Uterus (tissue), 4 donors: ENCODE data around the gene SLC25A25. TPM values are rescaled to one million over a fixed set of nuclear protein-coding genes. Genes with fewer than 3 reads are reported as not detected.

Experiments
- DNase-seq, 2 donors: peaks; one replicate each; pipeline ENCODE4 v3.0.0-alpha.2; 2019 to 2020
- H3K27ac ChIP-seq, 2 donors: fragments of 200-600 bp; sonication (generic); 1 replicate in 1 of 2; 2 replicates in 1 of 2; pipeline ENCODE4 v1.5.1; 2016 to 2018
- H3K27me3 ChIP-seq, 2 donors: fragments of 200-600 bp; sonication (generic); one replicate each; pipeline ENCODE4 v1.5.1; 2018 to 2019; ENCODE audit warnings: control low read depth in 1 of 2
- H3K36me3 ChIP-seq, 2 donors: fragments of 200-600 bp; sonication (generic); one replicate each; pipeline ENCODE4 v1.5.1; 2019; ENCODE audit warnings: control low read depth in 1 of 2
- H3K4me1 ChIP-seq, 2 donors: fragments of 200-600 bp; sonication (generic); one replicate each; pipeline ENCODE4 v1.5.1; 2018 to 2019; ENCODE audit warnings: control low read depth in 1 of 2
- H3K4me3 ChIP-seq, 2 donors: fragments of 200-600 bp; sonication (generic); 1 replicate in 1 of 2; 2 replicates in 1 of 2; pipeline ENCODE4 v1.5.1; 2018 to 2019; ENCODE audit warnings: mild to moderate bottlenecking in 1 of 2
- H3K9me3 ChIP-seq, 2 donors: fragments of 200-600 bp; sonication (generic); one replicate each; pipeline ENCODE4 v1.5.1; 2019; ENCODE audit warnings: control low read depth in 1 of 2
- POLR2A ChIP-seq, 2 donors: fragments of 450-650 bp; IDR thresholded peaks; one replicate each; pipeline ENCODE4 v1.6.1; 2016; ENCODE audit warnings: antibody characterized with exemption in 2 of 2, mild to moderate bottlenecking in 1 of 2, moderate library complexity in 1 of 2
- intact Hi-C: fragments of 100-400 bp; cut with DNase I; formaldehyde crosslinking; loops from one replicate; pipeline ENCODE4 v1.15.1; 2023; ENCODE audit warnings: low total_unique reads
- total RNA-seq, 4 donors: library from RNA; depleted of rRNA in 3 of 4; stranded (reverse); fragments of >200 nt in 3 of 4; gene quantifications; one replicate each; pipeline versions ENCODE4 v1.1.0 to v1.2.4, GENCODE V29; 2014 to 2023
- TF ChIP-seq, protein P1 (sequence below), 4 experiments: fragments of 200-600 bp in 2 of 4; fragments of 450-650 bp in 2 of 4; sonication (generic) in 2 of 4; IDR thresholded peaks; one replicate each; pipeline ENCODE4 v1.5.1; 2016 to 2019; ENCODE audit warnings: antibody characterized with exemption in 4 of 4, mild to moderate bottlenecking in 2 of 4, moderate library complexity in 1 of 4
- donor health status: DM: yes; HTN: yes; CAD: no.

The SLC25A25 gene
- total RNA-seq, 4 donors from 2014 or later = 14.3 to 49.7 (median 49.0) TPM

DNA sequence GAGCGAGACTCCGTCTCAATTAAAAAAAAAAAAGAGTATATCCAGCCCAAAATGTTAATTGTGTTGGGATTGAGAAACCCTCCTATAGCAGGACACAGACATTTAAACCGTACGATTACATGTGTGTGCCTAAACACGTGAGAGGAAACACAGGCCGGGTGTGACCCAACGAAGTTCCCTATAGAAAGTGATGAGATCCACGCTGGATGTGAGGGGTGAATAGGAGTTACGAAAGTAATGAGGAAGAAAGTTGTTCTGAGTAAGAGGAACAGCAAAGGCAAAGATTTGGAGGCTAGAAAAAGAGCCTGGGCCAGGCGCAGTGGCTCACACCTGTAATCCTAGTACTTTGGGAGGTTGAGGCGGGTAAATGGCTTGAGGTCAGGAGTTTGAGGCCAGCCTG, 14.5 kb upstream of the SLC25A25 start:
- Histone ChIP-seq H3K36me3 (no peaks in the 10 kb centered on the region), H3K4me3 (no peak overlapping the region), H3K9me3 (no peaks in the 10 kb centered on the region), H3K27me3 (no peaks in the 10 kb centered on the region), H3K4me1 (peaks cover 0 to 12% of the 10 kb centered on the region in 2 donors), H3K27ac (peak overlapping the region; percentile 87 to 90)
- no peak for DNase-seq
- intact Hi-C loops = no loop called here
- no peak for TF ChIP-seq POLR2A (IDR thresholded peaks at IDR 0.05)
- TF ChIP-seq, protein P1, sequence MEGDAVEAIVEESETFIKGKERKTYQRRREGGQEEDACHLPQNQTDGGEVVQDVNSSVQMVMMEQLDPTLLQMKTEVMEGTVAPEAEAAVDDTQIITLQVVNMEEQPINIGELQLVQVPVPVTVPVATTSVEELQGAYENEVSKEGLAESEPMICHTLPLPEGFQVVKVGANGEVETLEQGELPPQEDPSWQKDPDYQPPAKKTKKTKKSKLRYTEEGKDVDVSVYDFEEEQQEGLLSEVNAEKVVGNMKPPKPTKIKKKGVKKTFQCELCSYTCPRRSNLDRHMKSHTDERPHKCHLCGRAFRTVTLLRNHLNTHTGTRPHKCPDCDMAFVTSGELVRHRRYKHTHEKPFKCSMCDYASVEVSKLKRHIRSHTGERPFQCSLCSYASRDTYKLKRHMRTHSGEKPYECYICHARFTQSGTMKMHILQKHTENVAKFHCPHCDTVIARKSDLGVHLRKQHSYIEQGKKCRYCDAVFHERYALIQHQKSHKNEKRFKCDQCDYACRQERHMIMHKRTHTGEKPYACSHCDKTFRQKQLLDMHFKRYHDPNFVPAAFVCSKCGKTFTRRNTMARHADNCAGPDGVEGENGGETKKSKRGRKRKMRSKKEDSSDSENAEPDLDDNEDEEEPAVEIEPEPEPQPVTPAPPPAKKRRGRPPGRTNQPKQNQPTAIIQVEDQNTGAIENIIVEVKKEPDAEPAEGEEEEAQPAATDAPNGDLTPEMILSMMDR (IDR thresholded peaks at IDR 0.05) = no peak

DNA sequence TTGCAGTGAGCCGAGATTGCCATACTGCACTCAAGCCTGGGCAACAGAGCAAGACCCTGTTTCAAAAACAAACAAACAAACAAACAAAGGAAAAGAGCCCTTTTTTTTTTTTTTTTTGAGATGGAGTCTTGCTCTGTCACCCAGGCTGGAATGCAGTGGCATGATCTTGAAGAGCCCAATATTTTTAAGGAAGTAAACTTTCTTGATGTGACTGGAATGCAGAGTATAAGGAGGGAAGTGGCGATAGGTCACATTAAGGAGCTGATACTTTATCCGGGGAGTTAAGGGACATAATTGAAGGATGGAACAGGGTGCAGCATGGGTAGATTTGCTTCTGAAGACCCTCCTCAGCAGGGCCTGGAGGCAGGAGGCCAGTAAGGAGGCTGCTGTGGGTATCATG, 13.9 kb upstream of the SLC25A25 start:
- Histone ChIP-seq H3K27me3 (no peaks in the 10 kb centered on the region), H3K9me3 (no peaks in the 10 kb centered on the region), H3K36me3 (no peaks in the 10 kb centered on the region), H3K27ac (peak overlapping the region; percentile 87 to 90), H3K4me1 (peaks cover 0 to 12% of the 10 kb centered on the region in 2 donors), H3K4me3 (no peak overlapping the region)
- no peak for DNase-seq
- intact Hi-C loops = no loop called here
- TF ChIP-seq, protein P1 (IDR thresholded peaks at IDR 0.05) = no peak

DNA sequence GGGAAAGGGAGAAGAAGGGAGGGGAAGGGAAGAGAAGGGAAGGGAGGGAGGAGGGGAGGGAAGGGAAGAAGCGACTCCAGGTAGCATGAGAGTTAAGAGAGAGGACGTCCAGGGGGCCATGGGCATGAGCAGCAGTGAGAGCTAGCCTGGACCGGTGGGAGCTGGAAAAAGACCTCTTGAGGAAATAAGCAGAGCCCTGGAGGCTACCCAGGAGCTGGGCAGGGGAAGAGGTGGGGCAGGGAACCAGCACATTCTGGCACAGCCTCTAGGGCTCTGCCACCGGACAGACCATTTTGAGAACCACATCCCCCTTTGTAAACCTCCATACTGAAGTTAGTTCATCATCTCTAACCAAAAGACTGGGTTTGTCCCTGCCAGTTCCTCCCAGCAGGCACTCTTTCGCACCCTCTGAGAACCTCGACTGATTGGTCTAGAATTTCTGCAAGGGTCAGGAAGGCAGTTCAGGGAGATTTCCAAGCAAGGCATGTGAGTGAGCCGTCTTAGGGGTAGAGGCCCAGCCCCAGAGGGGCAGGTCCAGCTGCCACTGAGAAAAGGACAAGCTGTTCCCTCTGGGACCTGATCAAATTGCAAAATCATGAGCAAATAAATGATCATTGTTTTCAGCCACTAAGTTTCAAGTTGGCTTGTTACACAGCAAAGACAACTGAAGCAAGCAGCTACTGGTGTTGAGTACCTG, 12.5 kb upstream of the SLC25A25 start:
- peaks cover 0 to 12% of the 10 kb centered on the region in 2 donors for H3K4me1 ChIP-seq
- no peaks in the 10 kb centered on the region for H3K9me3 ChIP-seq
- intact Hi-C loops = no loop called here
- no peaks in the 10 kb centered on the region for H3K36me3 ChIP-seq
- no peak overlapping the region for H3K4me3 ChIP-seq
- peak; percentile 72 to 74 for DNase-seq
- peak in 1 of 2 donors; percentile 43 for TF ChIP-seq POLR2A (IDR thresholded peaks at IDR 0.05)
- TF ChIP-seq, protein P1 (IDR thresholded peaks at IDR 0.05) = no peak
- peak overlapping the region; percentile 87 to 90 for H3K27ac ChIP-seq
- no peaks in the 10 kb centered on the region for H3K27me3 ChIP-seq

DNA sequence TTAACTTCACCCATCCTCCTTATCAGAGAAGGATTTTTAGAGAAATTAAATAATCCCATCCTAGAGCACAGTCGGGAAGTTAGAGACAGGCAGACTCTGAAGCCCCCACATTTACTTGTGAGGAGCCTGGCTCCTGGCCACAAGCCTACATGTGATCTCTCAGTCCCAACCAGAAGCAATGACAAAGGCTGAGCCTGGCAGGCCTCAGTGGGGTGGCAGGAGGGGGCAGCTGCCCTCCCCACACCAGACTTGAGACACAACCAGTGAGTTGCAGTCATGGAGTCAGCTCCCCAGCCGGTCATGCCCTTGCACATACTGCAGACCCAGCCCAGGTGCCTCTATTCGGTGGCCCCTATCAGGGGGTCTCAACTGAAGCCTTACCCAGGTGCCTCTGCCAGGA, 11.9 kb upstream of the SLC25A25 start:
- Histone ChIP-seq H3K4me1 (peaks cover 0 to 12% of the 10 kb centered on the region in 2 donors), H3K4me3 (no peak overlapping the region)
- no peak for DNase-seq

More for the DNA sequence above, 11.9 kb upstream of the SLC25A25 start:
- no peak for TF ChIP-seq POLR2A (IDR thresholded peaks at IDR 0.05)
- TF ChIP-seq, protein P1 (IDR thresholded peaks at IDR 0.05) = no peak
- H3K27me3 ChIP-seq = no peaks in the 10 kb centered on the region
- no peaks in the 10 kb centered on the region for H3K9me3 ChIP-seq
- peak overlapping the region; percentile 87 to 90 for H3K27ac ChIP-seq
- no peaks in the 10 kb centered on the region for H3K36me3 ChIP-seq
- intact Hi-C loops = no loop called here
